CD4-positive, alpha-beta T cell treated with Interleukin-6 for 4 hours (primary cell): ENCODE data around the gene ACBD6.
"Not testable (repeated sequence)": the region's sequence is repeated elsewhere in the genome, so short reads cannot be mapped to it uniquely, and the experiment has no call there.

Source experiments
- DNase-seq: peaks from one replicate; pipeline ENCODE4 v3.0.0-alpha.2; 2020; ENCODE audit warnings: mixed read lengths

The ACBD6 gene

GRCh38 chr1:180502361-180503279 lies at the start of gene ACBD6:
Gene ACBD6, minus strand, starts transcription at chr1:180502577. Its CDS starts 311 bp downstream, at chr1:180502266.
- DNase-seq, result peak; percentile 87

DNA sequence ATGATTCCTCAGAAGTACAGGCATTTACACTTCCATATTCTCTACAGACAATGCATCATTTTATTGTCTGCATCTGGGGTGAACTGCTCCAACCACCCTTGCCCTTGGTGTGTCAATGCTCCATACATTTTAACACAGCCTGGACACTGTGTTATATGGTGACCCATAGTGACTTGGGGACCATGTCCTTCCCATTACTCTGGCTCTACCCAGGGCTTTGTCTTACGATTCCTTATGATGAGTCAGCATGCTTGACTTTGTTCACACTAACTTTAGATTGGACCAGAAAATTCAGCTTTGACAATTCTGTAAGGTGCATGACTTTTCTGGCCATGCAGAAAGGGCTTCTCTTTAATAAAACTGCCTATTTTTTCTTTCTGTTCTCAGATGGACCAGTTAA lies 49.6 kb upstream of the ACBD6 start:
- DNase-seq, result no peak

- DNase-seq, result no peak
These were observed 47.9 kb upstream of the ACBD6 start for GRCh38 chr1:180550241-180550640.

GRCh38 chr1:180549770-180550169 lies 47.4 kb upstream of the ACBD6 start:
- DNase-seq, result not testable (repeated sequence)

- no peak for DNase-seq
These were observed 46.4 kb upstream of the ACBD6 start for GRCh38 chr1:180548686-180549317.

- no peak for DNase-seq
These were observed 43.6 kb upstream of the ACBD6 start for GRCh38 chr1:180545991-180546390.

DNA sequence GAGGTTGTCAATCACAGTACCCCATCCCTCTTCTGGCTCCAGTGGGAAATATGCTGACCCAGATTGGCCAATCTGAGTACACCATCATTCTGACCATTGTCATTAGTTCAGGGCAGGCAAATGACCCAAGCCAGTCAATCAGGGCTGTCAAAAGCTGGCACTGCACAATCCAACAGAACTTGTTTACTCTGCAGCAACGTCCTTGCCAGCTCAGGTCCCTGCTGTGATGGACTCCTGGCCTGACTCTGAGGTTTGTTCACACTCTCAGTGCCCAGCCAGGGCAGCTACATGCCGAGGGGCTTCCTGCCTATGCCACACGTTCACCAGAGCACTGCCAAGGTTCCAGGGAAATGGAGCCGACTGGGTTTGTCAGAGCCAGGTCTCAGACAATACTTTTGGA lies 41.7 kb upstream of the ACBD6 start:
- no peak for DNase-seq

GRCh38 chr1:180542838-180543145 lies 40.4 kb upstream of the ACBD6 start:
- no peak for DNase-seq

DNA sequence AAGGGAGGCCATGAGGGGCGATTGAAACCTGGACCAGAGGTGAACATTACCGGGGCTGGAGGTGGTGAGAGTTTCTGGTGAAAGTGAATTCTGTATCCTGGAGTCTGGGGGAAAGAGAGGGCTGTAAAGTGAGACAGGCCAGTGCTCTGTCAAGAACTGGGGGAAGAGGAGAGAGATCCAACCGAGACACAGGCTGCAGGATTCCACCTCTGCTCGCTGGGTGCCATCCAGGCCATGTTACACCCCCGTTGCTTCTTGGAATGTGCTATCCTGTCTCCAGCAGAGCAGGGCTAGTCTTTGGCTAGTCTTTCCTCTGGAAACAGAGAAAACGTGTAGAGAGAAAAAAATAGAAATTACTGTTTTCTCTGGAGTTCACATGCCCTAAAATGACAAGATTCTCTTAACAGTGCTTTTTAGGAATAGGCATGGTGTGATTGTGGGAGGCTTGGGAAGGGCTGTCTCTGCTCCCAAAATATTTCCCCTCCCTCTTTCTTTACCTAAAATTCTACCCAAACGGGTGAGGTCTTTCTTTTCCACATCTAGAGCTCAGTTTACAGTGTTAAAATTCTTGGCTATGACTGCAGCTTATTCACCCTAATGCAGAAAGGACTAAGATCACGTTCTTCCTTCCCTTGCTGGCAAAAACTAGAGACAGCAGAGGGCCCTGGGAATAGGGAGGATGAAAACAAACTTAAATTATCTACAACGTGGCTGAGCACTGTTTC lies 39.9 kb upstream of the ACBD6 start:
- no peak for DNase-seq

DNA sequence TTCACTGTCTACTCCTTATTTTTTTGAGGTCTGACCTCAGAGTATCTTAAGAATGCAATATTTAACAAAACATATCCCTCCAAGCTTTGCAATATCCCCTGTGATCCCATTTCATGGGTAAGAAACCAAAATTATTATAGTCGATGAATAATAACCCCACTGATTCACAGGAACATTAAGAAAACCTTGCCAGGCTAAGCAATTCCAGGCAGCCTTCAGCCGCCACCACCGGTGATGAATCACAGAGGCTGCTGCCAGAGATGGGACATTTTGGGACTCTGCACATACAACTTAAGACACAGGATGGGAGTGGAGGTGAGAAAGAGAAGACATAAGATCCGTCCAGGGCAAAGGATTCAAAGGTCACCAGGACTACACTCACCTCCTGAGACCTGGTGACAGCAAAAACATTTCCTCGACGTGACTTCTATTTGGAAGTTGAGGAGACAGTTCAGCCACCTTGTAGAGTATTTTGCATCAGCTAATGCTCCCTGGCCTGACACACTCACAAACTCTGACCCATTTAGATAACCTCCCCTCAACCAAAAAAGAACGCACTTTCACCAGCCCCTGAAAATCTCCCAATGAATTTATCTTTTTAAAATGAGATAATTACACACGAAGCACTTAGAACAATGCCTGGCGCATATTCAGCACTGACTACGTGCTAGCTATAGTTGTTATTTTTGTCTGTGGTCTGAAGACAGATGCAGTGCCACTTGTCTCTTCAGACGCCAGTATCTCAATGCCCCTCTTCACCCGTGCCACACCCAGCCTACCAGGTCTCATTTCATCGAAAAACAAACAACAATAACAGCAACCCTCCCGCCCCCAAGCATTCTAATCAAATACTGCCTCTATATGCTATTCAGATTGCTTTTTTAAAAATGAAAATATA lies 38.6 kb upstream of the ACBD6 start:
- DNase-seq, result no peak

GRCh38 chr1:180539136-180539535 lies 36.8 kb upstream of the ACBD6 start:
- DNase-seq, result no peak

DNA sequence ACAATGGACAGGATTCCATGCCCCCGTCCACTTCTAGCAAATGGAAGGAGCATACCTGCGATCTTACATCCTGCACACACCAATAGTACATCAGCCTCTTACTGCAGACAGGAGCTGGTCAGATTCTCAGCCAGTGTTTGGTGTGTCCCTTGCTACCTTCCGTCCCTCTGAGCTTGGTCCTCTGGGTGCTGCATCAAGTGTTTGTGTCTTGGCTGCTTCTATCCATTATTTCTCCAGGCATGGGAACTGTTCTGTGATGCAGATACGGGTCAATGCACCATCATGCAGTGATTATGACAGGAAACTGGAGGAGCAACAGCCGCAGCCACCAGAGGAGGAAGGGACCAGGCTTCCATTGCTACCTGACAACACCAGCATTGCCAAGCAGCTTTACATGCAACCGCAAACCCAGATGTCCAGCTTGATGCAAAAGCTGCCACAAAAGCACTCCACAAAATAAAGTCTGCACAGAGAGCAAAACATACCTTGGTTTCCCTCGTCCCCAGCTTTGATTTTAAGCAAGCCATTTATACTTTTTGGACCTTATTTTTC lies 34.5 kb upstream of the ACBD6 start:
- DNase-seq, result no peak

DNA sequence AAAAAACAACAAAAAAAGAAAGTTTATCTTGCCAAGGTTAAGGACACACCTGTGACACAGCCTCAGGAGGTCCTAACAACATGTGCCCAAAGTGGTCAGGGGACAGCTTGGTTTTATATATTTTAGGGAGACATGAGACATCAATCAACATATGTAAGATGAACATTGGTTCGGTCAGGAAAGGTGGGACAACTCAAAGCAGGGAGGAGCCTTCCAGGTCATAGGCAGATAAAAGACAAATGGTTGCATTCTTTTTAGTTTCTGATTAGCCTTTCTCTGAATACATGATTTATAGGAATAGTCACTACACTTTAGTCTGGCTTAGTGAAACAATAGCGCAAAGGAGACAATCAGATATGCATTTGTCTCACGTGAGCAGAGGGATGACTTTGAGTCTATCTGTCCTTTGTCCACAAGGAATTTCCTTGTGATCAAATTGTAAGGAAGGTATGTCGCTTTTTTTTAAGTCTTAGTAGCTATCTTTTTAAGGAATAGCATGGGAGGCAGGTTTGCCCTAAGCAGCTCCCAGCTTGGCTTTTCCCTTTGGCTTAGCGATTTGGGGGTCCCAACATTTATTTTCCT lies 33.1 kb upstream of the ACBD6 start:
- DNase-seq, result no peak

DNA sequence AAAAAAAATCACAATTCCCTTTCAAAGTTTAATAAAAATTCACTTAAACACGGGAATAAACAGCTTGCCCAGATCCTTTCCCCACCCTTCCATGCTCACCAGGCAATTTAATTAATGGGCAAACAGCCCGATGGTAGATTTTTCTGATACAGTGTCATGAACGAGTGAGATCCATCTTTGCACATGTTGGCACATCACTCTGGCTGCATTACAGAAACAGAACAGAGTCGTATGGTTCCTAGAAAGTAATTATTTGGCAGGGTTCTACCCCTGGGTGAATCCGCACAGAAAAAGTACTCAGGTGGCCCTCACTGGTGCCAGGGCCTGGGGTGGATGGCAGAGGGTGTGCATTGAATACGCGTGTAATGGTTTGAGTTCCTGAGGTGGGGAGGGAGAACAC lies 31.8 kb upstream of the ACBD6 start:
- DNase-seq, result no peak

- peak; percentile 59 for DNase-seq
These were observed 31.1 kb upstream of the ACBD6 start for GRCh38 chr1:180533266-180533987.

- no peak for DNase-seq
These were observed 30.5 kb upstream of the ACBD6 start for GRCh38 chr1:180532854-180533253.

DNA sequence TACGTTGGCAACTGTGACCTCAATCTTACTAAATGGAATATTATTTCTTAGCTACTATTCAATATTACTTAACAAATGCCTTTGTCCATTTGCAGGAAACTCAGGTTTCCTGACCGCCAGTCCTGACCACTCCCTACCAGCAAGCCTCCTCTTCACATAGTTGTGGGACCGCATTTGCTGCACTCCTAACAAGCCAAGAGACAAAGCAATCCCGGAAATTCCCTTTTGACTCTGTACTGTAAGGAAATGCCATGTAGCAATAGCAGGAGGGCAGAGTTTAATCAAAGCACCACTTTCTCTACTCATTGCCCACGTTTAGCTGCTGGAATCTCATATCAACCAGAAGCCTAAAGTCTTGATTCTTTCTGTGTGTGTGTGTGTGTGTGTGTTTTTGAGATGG lies 28.1 kb upstream of the ACBD6 start:
- no peak for DNase-seq

- no peak for DNase-seq
These were observed 26.6 kb upstream of the ACBD6 start for GRCh38 chr1:180528868-180529470.

DNA sequence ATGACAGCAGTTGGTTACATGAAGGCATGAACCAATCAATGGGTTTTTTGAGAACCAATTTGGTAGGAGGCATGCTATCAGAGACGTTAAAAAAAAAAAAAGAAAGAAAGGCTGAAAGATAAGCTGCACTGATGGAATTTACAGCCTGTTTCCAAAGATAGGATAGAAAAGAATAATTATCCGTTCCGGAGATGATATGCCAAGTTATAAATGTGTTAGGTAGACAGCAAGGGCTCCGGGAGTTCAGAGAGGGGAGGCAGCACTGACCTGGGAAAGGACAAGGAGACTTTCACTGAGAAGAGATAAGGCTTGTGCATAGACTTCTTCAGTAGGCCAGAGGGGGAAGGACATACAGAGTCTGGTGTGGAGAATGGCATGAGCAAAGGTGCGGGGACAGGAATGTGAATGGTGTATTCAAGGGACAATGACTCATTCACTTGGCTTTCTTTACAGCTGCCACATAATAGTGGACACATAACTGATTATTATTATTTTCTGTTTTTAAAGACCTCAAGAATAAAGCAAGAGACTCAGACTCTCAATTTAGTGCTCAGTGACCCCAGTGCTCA lies 24.8 kb upstream of the ACBD6 start:
- DNase-seq, result no peak

- DNase-seq, result no peak
These were observed 23.3 kb upstream of the ACBD6 start for GRCh38 chr1:180525715-180526039.
